PC-9 (cell line): ENCODE measurements around the gene HAAO. TPM values are rescaled to one million over a fixed set of nuclear protein-coding genes. Genes with fewer than 3 reads are reported as not detected.

Source experiments
- BruUV-seq: library from RNA; stranded (reverse); fragments of 400-500 nt; replicated peaks from 2 replicates; lab custom pipeline; 2021; lab: Mats Ljungman, UMichigan
- CTCF ChIA-PET: fragments of 300-600 bp; sonication (Branson Sonifier 250); formaldehyde crosslinking; loops from one replicate; lab custom pipeline; 2022; ENCODE audit warnings: antibody characterized with exemption; lab: Charles Lee
- POLR2A ChIA-PET: fragments of 300-600 bp; sonication (Branson Sonifier 250); formaldehyde crosslinking; loops from one replicate; lab custom pipeline; 2022; ENCODE audit warnings: antibody characterized with exemption; ENCODE audit not compliant: unreplicated experiment; lab: Charles Lee
- DNase-seq, 2 experiments: peaks; one replicate each; pipeline versions ENCODE4 v3.0.0 to v3.0.0-alpha.2; 2015 to 2022; ENCODE audit warnings: mixed read lengths in 1 of 2
- H2AFZ ChIP-seq: fragments of 200-600 bp; sonication (generic); 2 replicates; pipeline ENCODE4 v1.8.1; 2017; ENCODE audit warnings: antibody characterized with exemption
- H3F3A ChIP-seq: fragments of 200-600 bp; sonication (generic); 2 replicates; pipeline ENCODE4 v1.8.1; 2017; ENCODE audit warnings: antibody characterized with exemption, mild to moderate bottlenecking, low read depth; ENCODE audit not compliant: insufficient read depth
- H3K27ac ChIP-seq: fragments of 200-600 bp; sonication (generic); 2 replicates; pipeline ENCODE4 v1.6.1; 2016; ENCODE audit warnings: mixed run types
- H3K27me3 ChIP-seq: fragments of 200-600 bp; sonication (generic); 2 replicates; pipeline ENCODE4 v1.6.1; 2016; ENCODE audit warnings: low read depth, mixed run types; ENCODE audit not compliant: insufficient read depth
- H3K36me3 ChIP-seq: fragments of 200-600 bp; sonication (generic); 2 replicates; pipeline ENCODE4 v1.6.1; 2016; ENCODE audit warnings: low read depth, mixed run types
- H3K4me1 ChIP-seq: fragments of 200-600 bp; sonication (generic); replicated peaks from 2 replicates; pipeline ENCODE4 v1.6.1; 2016; ENCODE audit warnings: mixed run types; ENCODE audit not compliant: insufficient read depth
- H3K4me2 ChIP-seq: fragments of 200-600 bp; sonication (generic); 2 replicates; pipeline ENCODE4 v1.6.1; 2017; ENCODE audit warnings: mixed run types
- H3K4me3 ChIP-seq: fragments of 200-600 bp; sonication (generic); 2 replicates; pipeline ENCODE4 v1.6.1; 2016; ENCODE audit warnings: mixed run types
- H3K79me2 ChIP-seq: fragments of 200-600 bp; sonication (generic); 2 replicates; pipeline ENCODE4 v1.6.1; 2017; ENCODE audit warnings: low read depth, mixed run types
- H3K9me2 ChIP-seq: fragments of 200-600 bp; sonication (generic); 2 replicates; pipeline ENCODE4 v1.8.1; 2017; ENCODE audit warnings: mild to moderate bottlenecking; ENCODE audit not compliant: insufficient read depth
- H3K9me3 ChIP-seq: fragments of 200-600 bp; sonication (generic); 2 replicates; pipeline ENCODE4 v1.8.1; 2016; ENCODE audit warnings: low read depth; ENCODE audit not compliant: insufficient read depth
- H4K20me1 ChIP-seq: fragments of 200-600 bp; sonication (generic); 2 replicates; pipeline ENCODE4 v1.8.1; 2017; ENCODE audit not compliant: insufficient read depth
- EZH2 ChIP-seq: fragments of 200-600 bp; sonication (generic); IDR thresholded peaks from 2 replicates; pipeline ENCODE4 v1.8.0; 2017; ENCODE audit warnings: antibody characterized with exemption, low read depth
- intact Hi-C: fragments of 100-400 bp; cut with micrococcal nuclease; formaldehyde crosslinking; loops from one replicate; pipeline ENCODE4 v1.10.0; 2022; ENCODE audit not compliant: unreplicated experiment
- total RNA-seq: library from RNA; stranded (reverse); gene quantifications from 2 replicates; pipeline ENCODE4 v1.2.3, GENCODE V29; 2021
- TF ChIP-seq, protein P1 (sequence below): fragments of 200-600 bp; sonication (generic); conservative IDR thresholded peaks from 2 replicates; pipeline ENCODE4 v1.6.1; 2017; ENCODE audit warnings: mixed run types, antibody characterized with exemption, mild to moderate bottlenecking, moderate library complexity

HAAO gene
- total RNA-seq, 1 experiment from 2014 or later: not detected

DNA sequence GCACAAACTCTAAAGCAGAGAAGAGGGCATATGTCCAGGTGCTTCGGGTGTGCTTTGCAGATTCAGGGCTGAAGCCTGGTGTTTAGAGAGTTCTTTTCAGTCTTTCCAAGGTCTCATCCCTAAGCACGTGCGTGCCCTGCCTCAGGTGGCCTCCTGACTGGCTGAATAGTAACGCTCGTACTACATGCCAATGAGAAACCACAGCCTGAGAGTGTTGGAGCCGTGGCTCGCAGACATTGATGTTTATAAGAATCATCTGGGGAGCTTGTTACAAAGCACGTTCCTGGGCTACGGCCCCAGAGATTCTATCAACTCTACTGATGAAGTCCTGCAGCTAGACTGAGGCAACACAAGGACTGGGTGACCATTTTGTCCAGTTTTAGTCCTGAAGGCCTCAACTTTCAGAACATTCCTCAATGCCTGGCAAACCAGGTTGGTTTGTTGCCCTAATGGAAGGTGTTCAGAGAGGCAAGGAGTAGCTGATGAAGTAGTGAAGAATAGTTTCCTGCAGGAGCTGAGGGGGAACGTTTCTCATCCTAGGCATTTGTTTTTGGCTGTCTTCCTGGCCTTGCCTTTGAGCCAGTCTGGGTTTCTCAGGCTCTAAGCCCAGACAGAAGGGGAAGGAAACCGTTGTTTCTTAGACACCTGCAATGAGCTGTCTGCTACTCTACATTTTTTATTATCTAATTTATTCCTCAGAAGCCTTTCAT, 31.5 kb upstream of the HAAO start:
- CTCF ChIA-PET: interaction anchor here (0.7 kb wide), 1 partner anchor 662 kb away, joined by 18 read pairs; no protein-coding TSS in a partner anchor
- TF ChIP-seq EZH2: no peak
- TF ChIP-seq, protein P1, sequence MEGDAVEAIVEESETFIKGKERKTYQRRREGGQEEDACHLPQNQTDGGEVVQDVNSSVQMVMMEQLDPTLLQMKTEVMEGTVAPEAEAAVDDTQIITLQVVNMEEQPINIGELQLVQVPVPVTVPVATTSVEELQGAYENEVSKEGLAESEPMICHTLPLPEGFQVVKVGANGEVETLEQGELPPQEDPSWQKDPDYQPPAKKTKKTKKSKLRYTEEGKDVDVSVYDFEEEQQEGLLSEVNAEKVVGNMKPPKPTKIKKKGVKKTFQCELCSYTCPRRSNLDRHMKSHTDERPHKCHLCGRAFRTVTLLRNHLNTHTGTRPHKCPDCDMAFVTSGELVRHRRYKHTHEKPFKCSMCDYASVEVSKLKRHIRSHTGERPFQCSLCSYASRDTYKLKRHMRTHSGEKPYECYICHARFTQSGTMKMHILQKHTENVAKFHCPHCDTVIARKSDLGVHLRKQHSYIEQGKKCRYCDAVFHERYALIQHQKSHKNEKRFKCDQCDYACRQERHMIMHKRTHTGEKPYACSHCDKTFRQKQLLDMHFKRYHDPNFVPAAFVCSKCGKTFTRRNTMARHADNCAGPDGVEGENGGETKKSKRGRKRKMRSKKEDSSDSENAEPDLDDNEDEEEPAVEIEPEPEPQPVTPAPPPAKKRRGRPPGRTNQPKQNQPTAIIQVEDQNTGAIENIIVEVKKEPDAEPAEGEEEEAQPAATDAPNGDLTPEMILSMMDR: no peak

DNA sequence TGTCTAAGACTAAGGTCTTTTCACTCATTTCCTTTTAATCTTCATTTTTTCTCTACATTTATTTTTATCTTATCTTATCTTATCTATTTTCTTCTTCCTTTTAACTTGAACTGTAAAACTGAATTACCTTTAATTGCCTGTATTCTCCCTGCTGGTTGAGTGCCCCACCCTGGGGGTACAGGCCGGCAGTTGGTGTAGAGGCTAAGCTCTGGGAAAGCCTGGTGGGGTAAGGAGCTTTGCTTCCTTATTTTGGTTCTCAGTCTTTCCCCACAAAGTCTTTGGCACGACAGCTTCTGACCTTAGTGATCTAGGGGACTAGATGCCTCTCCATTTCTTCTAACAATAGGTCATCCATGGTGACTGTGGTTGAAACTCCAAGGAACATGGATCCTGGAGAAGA, 26.8 kb upstream of the HAAO start:
- POLR2A ChIA-PET: no interaction called here
- no TSS peak for BruUV-seq
- CTCF ChIA-PET: no interaction called here

More for the DNA sequence above, 31.5 kb upstream of the HAAO start:
- no peaks in the 10 kb centered on the region for H3K4me1 ChIP-seq
- POLR2A ChIA-PET: no interaction called here
- no peak for DNase-seq
- H4K20me1 ChIP-seq: no peaks in the 10 kb centered on the region
- no peak overlapping the region for H3K27ac ChIP-seq
- intact Hi-C loops: no loop called here
- no peaks in the 10 kb centered on the region for H3F3A ChIP-seq
- H3K36me3 ChIP-seq: no peaks in the 10 kb centered on the region
- no peaks in the 10 kb centered on the region for H3K9me3 ChIP-seq
- H3K9me2 ChIP-seq: no peaks in the 10 kb centered on the region; the same call in 1 of the 2 replicates
- no peak overlapping the region for H3K4me2 ChIP-seq
- no peak overlapping the region for H3K4me3 ChIP-seq
- H3K79me2 ChIP-seq: no peaks in the 10 kb centered on the region
- no peak overlapping the region for H2AFZ ChIP-seq
- no TSS peak for BruUV-seq
- no peaks in the 10 kb centered on the region for H3K27me3 ChIP-seq

DNA sequence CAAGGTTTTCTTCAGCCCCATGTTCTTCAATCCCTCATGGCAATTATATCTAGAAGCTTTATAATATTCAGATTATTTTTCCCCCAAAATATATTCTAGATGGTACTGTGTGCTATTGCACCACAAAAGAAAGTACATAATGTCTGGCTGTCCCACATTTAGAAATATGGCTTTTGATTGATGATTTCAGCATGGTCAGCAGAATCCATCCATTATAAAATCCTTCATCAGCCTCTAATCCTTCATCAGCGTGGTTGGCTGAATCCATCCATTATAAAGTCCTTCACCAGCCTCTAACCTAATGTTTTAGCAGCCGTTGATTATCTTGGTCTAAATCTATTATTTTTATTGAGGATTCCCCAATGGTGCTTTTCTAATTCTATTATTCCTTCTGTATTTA, 23.3 kb upstream of the HAAO start:
- TF ChIP-seq EZH2: no peak
- TF ChIP-seq, protein P1: no peak
- Histone ChIP-seq H4K20me1 (no peaks in the 10 kb centered on the region), H3K79me2 (no peaks in the 10 kb centered on the region), H2AFZ (no peak overlapping the region), H3K9me3 (peaks cover 11% of the 10 kb centered on the region; the same call in 1 of the 2 replicates), H3K4me3 (no peak overlapping the region), H3K4me2 (no peak overlapping the region), H3K4me1 (no peaks in the 10 kb centered on the region; the same call in 1 of the 2 replicates), H3F3A (peaks cover 22% of the 10 kb centered on the region), H3K36me3 (no peaks in the 10 kb centered on the region), H3K27me3 (no peaks in the 10 kb centered on the region), H3K27ac (no peak overlapping the region), H3K9me2 (no peaks in the 10 kb centered on the region)
- intact Hi-C loops: no loop called here
- BruUV-seq: no TSS peak
- DNase-seq: no peak
- CTCF ChIA-PET: no interaction called here
- POLR2A ChIA-PET: interaction anchor here (0.5 kb wide), 1 partner anchor 695 kb away, joined by 4 read pairs; no protein-coding TSS in a partner anchor

More for the DNA sequence above, 26.8 kb upstream of the HAAO start:
- no peak for DNase-seq
- H3K79me2 ChIP-seq: no peaks in the 10 kb centered on the region
- no peaks in the 10 kb centered on the region; the same call in 1 of the 2 replicates for H3K9me2 ChIP-seq
- intact Hi-C loops: no loop called here
- H3K27me3 ChIP-seq: no peaks in the 10 kb centered on the region
- no peak for TF ChIP-seq EZH2
- TF ChIP-seq, protein P1: no peak
- H2AFZ ChIP-seq: no peak overlapping the region
- no peak overlapping the region for H3K27ac ChIP-seq
- H3K4me1 ChIP-seq: no peaks in the 10 kb centered on the region
- H3K36me3 ChIP-seq: no peaks in the 10 kb centered on the region
- 0 out of 2 replicates have a peak, but pooled peaks cover 1% of the 10 kb centered on the region for H3K9me3 ChIP-seq
- no peak overlapping the region for H3K4me3 ChIP-seq
- no peaks in the 10 kb centered on the region for H4K20me1 ChIP-seq
- no peak overlapping the region for H3K4me2 ChIP-seq
- H3F3A ChIP-seq: no peaks in the 10 kb centered on the region
